Cardiac muscle cell (in vitro differentiated cells and primary cell): ENCODE data around the gene KDM4B. TPM values are rescaled to one million over a fixed set of nuclear protein-coding genes. Genes with fewer than 3 reads are reported as not detected.

ENCODE experiments used
- DNase-seq, 2 donors: peaks; one replicate each; pipeline versions ENCODE4 v3.0.0 to v3.0.0-alpha.2; 2010 to 2017; ENCODE audit warnings: low read depth in 1 of 2, low spot score in 1 of 2
- H3K27ac ChIP-seq: fragments of 200-600 bp; sonication (generic); 2 replicates; pipeline ENCODE4 v1.5.1; 2016
- H3K27me3 ChIP-seq: fragments of 200-600 bp; sonication (generic); 2 replicates; pipeline ENCODE4 v1.6.0; 2016; ENCODE audit warnings: control low read depth
- H3K36me3 ChIP-seq: fragments of 200-600 bp; sonication (generic); 2 replicates; pipeline ENCODE4 v1.5.1; 2016; ENCODE audit warnings: control low read depth
- H3K4me1 ChIP-seq: fragments of 200-600 bp; sonication (generic); 2 replicates; pipeline ENCODE4 v1.8.1; 2017; ENCODE audit warnings: low read depth, mild to moderate bottlenecking, mixed run types
- H3K4me3 ChIP-seq: fragments of 200-600 bp; sonication (generic); 2 replicates; pipeline ENCODE4 v1.5.1; 2016; ENCODE audit warnings: mild to moderate bottlenecking
- H3K9me3 ChIP-seq: fragments of 200-600 bp; sonication (generic); 2 replicates; pipeline ENCODE4 v1.5.1; 2017; ENCODE audit warnings: low read depth, mild to moderate bottlenecking, control low read depth
- CTCF ChIP-seq: IDR thresholded peaks from 2 replicates; pipeline ENCODE4 v1.5.1; 2012; ENCODE audit warnings: low read depth, mild to moderate bottlenecking, low read length
- polyA plus RNA-seq: library from polyadenylated mRNA; unstranded; fragments of >200 nt; fragmentation: Nextera tagmentation; extraction: Ambion mirVana; gene quantifications from 2 replicates; pipeline ENCODE4 v1.2.1, GENCODE V29; 2016
- total RNA-seq: library from RNA; depleted of rRNA; stranded (reverse); fragments of >200 nt; gene quantifications from 2 replicates; pipeline ENCODE4 v1.2.3, GENCODE V29; 2016

Gene KDM4B
- total and polyA plus RNA-seq, 2 experiments from 2014 or later: 74.6 to 90.6 TPM

GRCh38 chr19:4985551-4985991 lies 16.7 kb downstream of the KDM4B start:
- Histone ChIP-seq H3K4me3 (no peak overlapping the region), H3K36me3 (no peaks in the 10 kb centered on the region), H3K9me3 (no peaks in the 10 kb centered on the region), H3K27me3 (no peaks in the 10 kb centered on the region), H3K4me1 (peaks cover 55% of the 10 kb centered on the region), H3K27ac (peak overlapping the region; percentile 90)
- no peak for TF ChIP-seq CTCF
- DNase-seq: no peak

GRCh38 chr19:4986056-4986455 lies 17.1 kb downstream of the KDM4B start:
- TF ChIP-seq CTCF: no peak
- H3K4me3 ChIP-seq: no peak overlapping the region
- no peaks in the 10 kb centered on the region for H3K9me3 ChIP-seq
- peak overlapping the region; percentile 90 for H3K27ac ChIP-seq
- H3K27me3 ChIP-seq: no peaks in the 10 kb centered on the region
- no peak for DNase-seq
- peaks cover 58% of the 10 kb centered on the region for H3K4me1 ChIP-seq
- no peaks in the 10 kb centered on the region for H3K36me3 ChIP-seq

- H3K27me3 ChIP-seq: no peaks in the 10 kb centered on the region
- peak overlapping the region; percentile 90 for H3K27ac ChIP-seq
- H3K9me3 ChIP-seq: no peaks in the 10 kb centered on the region
- no peak for TF ChIP-seq CTCF
- no peak for DNase-seq
- peaks cover 62% of the 10 kb centered on the region for H3K4me1 ChIP-seq
- no peak overlapping the region for H3K4me3 ChIP-seq
- H3K36me3 ChIP-seq: no peaks in the 10 kb centered on the region
Measured at GRCh38 chr19:4986471-4986891, 17.6 kb downstream of the KDM4B start.

GRCh38 chr19:4987256-4987655 lies 18.3 kb downstream of the KDM4B start:
- DNase-seq: peak; percentile 33 to 46
- Histone ChIP-seq H3K4me1 (peaks cover 69% of the 10 kb centered on the region), H3K36me3 (no peaks in the 10 kb centered on the region), H3K4me3 (no peak overlapping the region), H3K27ac (peak overlapping the region; percentile 90), H3K27me3 (no peaks in the 10 kb centered on the region), H3K9me3 (no peaks in the 10 kb centered on the region)
- no peak for TF ChIP-seq CTCF

- Histone ChIP-seq H3K4me3 (no peak overlapping the region), H3K9me3 (no peaks in the 10 kb centered on the region), H3K27me3 (no peaks in the 10 kb centered on the region)
Measured at GRCh38 chr19:4987692-4988370, 18.9 kb downstream of the KDM4B start.

More at GRCh38 chr19:4987692-4988370, 18.9 kb downstream of the KDM4B start:
- peak in 1 of 2 donors; percentile 41 for DNase-seq
- H3K36me3 ChIP-seq: no peaks in the 10 kb centered on the region
- H3K4me1 ChIP-seq: peaks cover 71% of the 10 kb centered on the region
- peak overlapping the region; percentile 90 for H3K27ac ChIP-seq
- no peak for TF ChIP-seq CTCF
